ENCODE results near the gene HOMER3.
A peak's percentile ranks its signal among the peaks of the same experiment; 100 is the strongest.

DNA sequence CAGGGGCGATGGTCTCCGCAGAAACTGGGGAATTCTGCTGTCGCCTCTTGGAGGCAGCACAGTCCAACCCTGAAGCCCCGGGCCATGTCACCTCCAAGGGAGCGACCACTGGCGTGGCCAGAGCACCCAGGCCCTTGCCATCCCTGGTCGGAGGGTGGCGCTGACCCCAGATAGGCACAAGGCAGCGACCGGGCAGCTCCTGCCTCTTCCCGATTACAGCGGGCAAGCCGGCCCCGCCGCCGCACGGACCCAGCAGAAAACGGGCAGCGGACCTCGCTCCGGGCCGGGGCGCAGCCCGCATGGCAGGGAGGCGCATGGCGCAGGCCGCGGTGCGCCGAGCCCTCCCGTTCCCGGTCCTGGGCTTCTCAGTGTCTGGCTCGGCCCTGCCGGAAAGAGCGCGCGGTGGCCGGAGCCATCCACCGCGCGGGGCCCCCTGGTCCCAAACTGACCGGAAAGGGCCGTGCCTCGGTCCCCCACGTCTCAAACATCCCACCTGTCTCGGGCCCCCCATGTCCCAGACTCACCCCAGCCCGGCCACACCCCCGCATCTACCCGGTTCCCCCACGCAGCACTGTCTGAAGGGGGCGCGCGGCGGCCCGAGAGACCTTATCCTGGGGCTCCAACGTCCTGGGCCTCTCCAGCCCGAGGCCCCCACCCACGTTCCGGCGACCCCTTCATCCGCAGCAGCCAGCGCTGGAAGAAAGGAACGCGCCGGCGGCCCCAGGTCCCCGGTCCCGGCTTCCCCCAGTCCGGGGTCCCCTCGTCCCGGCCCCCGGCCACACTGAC lies 45.8 kb downstream of the HOMER3 start:
- TF ChIP-seq, protein P1, sequence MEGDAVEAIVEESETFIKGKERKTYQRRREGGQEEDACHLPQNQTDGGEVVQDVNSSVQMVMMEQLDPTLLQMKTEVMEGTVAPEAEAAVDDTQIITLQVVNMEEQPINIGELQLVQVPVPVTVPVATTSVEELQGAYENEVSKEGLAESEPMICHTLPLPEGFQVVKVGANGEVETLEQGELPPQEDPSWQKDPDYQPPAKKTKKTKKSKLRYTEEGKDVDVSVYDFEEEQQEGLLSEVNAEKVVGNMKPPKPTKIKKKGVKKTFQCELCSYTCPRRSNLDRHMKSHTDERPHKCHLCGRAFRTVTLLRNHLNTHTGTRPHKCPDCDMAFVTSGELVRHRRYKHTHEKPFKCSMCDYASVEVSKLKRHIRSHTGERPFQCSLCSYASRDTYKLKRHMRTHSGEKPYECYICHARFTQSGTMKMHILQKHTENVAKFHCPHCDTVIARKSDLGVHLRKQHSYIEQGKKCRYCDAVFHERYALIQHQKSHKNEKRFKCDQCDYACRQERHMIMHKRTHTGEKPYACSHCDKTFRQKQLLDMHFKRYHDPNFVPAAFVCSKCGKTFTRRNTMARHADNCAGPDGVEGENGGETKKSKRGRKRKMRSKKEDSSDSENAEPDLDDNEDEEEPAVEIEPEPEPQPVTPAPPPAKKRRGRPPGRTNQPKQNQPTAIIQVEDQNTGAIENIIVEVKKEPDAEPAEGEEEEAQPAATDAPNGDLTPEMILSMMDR (IDR thresholded peaks at IDR 0.05): peak in 9 of 12 donors; percentile 12 to 51 (median 27)
- no peak for TF ChIP-seq POLR2A (IDR thresholded peaks at IDR 0.05)

Data from heart left ventricle (tissue), 13 donors.